ENCODE results near the gene WWC2.

- TF ChIP-seq SUZ12 (IDR thresholded peaks at IDR 0.05; ENCODE audit: extremely low read depth, insufficient read depth, insufficient read length) (no peak), ZNF274 (IDR thresholded peaks at IDR 0.05; ENCODE audit: low read depth, low read length) (no peak)
Measured at GRCh38 chr4:183132865-183133264, 33.8 kb downstream of the WWC2 start.
